Left renal cortex interstitium (tissue), 4 donors: ENCODE data around the gene COL23A1. TPM values are rescaled to one million over a fixed set of nuclear protein-coding genes. Genes with fewer than 3 reads are reported as not detected.

Source experiments
- DNase-seq, 4 donors: peaks; one replicate each; pipeline ENCODE4 v3.0.0-alpha.2; 2013; ENCODE audit warnings: low read depth in 4 of 4, low spot score in 2 of 4, missing footprints in 1 of 4
- polyA plus RNA-seq, 4 donors: library from polyadenylated mRNA; unstranded; fragments of 120-200 nt; gene quantifications; one replicate each; pipeline ENCODE4 v1.2.1, GENCODE V29; 2013; ENCODE audit not compliant: insufficient read length in 4 of 4

Gene COL23A1
- polyA plus RNA-seq, 4 donors: 4.4 to 8.8 (median 8.3) TPM

DNA sequence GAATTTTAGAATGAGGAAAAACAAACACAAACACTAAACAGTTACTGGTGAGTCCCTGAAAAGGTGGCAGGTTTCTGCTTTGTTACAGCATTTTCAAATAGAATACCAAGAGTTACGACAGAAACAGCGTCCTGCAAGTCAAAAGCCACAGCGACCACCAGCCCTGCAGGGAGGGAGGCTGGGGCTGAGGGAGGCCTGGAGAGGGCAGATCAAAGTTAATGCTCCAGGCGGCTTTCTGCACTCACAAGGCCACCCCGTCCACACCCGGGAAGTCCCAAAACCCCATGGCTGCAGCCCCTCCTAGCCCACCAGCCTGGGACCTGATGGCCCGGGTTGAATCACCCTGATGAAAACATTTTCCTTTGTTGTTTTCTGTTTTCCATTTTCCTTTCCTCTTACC, 29.3 kb downstream of the COL23A1 start:
- no peak for DNase-seq

DNA sequence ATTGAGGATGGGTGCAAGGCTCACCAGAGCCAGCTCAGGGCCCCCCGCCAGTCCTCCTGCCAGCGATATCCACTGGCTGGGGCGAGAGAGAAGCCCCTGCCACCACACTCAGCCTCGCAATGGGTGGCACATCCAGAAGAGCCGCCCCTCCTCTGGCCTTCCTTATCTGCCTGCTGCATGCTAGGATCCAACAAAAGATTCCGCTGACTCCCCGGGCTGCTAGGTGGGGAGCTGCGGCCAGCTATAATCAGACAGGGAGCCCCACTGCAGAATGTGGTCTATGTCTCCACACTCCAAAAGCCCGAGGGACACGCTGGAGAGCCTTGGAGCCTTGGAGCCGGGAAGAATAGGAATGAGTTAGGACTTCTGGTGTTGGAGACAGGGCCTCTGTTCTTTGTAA, 32.8 kb downstream of the COL23A1 start:
- DNase-seq: no peak

DNA sequence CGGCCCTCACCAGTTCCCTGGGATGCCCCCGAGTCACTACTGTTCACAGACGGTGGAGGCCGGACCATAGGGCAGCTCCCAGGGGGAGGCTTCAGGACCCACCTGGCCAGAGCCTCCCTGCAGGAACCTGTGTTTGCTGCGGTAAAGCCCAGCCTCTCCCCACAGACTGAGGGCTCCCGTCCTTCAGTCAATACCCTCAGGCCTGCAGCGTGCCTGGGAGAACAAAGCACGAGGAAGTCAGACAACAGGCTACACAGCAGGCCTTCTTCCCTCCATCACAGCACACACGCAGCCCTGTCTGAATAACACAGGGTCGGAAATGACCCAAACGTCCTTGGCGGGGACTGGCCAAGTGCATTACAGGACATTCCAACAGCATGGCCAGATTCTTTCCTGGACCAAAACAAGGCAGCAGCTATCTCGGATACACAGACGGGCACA, 34.4 kb downstream of the COL23A1 start:
- no peak for DNase-seq

DNA sequence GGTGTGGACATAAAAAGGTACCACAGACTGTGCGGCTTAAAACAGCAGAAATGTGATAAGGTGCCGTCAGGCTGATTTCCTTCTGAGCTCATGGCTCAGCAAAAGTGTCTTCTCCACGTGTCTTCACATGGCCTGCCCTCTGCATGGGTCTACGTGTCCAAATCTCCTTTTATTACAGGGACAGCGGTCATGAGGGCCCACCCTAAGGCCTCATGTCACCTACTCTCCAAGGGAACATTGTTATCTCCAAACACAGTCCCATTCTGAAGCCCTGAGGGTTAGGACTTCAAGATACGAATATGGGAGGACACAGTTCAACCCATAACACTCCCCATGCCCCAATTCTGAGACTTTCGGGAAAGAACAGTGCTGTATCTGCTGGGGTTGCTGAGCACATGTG, 35.2 kb downstream of the COL23A1 start:
- DNase-seq: no peak

DNA sequence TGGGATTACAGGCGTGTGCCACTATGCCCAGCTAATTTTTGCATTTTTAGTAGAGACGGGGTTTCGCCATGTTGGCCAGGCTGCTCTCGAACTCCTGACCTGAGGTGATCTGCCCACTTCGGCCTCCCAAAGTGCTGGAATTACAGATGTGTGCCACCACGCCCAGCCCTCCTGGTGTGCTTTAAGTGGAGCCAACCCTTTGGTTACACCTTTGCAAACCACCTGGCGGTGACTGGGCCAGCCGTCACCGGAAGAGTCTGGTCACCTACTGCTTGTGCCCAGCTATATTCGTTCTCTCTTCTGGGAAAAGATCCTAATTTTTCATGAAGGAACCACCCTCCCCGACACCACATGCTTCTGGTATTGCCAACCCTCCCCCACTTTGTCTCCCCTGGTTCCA, 35.9 kb downstream of the COL23A1 start:
- DNase-seq: no peak

DNA sequence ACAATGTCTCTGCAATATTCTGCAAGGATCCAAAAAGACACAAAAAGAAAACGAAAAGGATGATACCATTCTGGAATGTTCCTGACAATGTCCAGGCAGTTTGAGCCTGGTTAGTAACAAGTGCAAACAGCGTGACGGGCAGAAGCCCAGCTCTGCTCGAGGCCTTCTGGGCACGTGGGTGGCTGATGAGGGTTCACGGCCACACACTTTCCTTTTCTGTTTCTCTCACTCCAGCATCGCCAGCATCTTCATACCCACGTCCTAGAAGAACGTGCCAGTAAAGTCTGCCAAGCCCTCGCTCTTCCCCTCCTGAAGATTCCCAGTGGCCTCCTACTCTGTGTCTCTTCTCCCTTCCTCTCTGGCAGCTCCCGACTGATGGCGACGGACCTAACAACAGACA, 36.7 kb downstream of the COL23A1 start:
- no peak for DNase-seq

DNA sequence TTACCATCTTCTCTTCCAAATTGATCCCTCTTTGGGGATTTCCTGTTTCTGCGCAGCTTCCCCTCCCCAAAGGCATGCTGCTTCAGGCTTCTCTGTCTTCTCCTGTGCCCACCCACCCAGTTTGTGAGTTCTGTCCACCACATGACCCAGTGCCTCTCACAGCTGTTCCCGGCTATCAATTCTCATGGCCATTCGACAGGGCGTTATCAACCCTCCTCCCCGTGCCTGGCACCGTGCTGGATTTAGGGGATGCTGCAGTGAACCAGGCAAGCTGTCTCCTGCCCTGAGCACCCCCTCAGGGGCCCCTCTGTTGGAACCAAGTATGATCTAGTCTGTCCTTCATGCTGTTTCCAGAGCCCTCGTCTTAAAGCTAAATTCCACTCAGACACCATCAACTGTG, 38.7 kb downstream of the COL23A1 start:
- DNase-seq: no peak

DNA sequence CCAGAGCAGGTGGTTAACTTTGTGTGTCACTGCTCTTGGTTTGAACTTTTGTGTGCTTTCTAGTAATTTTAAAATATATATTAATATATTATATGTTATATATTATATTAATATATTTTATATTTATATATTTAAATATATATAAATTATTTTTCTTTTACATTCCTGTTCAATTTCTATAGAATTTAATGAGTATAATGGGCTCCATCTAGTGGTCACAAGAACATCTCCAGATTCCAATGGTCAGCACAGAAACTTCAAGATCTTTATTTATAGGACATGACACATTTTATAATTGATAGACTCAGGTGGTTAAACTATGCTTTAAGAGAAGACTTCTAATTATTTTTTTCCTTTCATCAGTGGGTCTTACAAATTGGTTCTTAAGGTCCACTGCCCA, 39.1 kb downstream of the COL23A1 start:
- DNase-seq: no peak

DNA sequence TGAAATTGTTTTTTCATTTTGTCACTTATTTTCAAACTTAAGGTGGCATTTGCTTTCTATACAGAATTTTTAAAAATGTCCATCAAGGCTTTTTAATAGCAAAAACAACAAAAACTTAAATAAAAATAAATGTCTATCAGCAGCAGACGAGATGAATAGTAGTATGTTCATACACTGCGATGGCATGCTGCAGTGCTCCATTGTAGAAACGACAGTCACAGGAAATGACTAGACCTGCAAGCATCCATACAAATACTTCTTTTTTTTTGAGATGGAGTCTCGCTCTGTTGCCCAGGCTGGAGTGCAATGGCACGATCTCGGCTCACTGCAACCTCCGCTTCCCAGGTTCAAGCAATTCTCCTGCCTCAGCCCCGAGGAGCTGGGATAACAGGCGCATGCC, 41.4 kb downstream of the COL23A1 start:
- no peak for DNase-seq

DNA sequence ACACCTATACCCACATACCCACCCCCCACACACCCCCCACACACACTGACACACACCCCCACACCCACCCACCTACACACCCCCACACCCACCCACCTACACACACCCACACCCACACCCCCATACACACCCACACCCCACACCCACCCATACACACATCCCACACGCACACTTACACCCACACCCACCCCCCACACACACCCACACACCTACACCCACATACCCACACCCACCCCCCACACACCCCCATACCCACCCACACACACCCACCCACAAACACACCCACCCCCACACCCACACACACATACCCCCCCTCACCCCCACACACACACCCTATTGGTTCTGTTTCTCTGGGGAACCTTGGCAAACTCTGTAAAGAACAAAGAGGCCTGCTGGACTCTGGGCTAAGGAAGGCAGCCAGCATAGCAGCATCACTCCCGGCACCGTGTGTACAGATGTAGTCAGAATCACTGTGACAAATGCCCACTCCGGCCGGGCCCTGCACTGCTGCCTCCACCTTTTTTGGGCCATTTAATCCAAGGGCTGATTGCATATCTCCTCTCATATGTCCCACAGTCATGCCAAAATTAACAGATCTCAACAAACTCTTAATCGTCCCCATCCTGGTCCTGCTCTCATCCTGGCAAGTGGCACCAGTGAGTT, 42.3 kb downstream of the COL23A1 start:
- no peak for DNase-seq

DNA sequence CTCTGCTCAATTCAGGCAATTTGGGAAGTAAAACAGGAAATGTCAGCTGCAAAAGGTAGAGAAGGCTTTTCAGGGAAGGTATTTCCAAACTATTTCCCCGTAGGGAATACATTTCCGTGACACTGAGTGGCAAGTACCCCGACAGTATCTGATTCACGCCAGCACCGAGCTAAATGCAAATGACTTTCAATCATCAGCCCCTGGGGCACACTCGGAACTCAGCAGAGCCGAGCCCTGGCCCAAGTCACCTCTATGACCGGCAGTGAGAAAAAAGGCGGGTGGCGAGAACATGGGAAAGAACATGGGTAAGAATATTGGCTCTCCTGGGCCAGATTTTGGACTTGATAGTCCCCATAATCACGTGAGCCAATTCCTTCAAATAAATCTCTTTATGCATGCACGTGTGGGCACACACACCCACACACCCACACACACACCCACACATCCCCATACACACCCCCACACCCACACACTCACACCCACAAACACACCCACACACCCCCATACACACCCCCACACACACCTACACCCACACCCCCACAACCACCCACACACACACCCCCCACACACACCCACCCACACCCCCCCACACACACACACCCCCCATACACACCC, 43.0 kb downstream of the COL23A1 start:
- no peak for DNase-seq

DNA sequence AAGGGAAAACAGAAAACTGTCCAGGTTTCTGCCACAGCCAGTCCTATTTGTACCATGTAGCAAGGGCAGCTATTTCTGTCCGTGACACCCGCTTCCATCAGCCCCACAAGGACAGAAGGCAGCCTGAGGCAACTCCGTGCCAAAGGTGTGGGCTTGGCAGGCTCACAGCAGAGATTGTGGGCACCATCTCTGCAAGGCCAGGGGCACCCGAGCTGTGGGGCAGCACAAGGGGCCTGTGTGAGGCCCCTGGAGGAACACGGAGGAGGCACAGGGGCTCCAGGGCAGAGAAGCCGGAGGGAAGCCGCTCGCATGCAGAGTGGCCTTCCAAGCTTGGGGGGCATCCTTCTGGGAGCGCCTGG, 43.5 kb downstream of the COL23A1 start:
- DNase-seq: no peak

DNA sequence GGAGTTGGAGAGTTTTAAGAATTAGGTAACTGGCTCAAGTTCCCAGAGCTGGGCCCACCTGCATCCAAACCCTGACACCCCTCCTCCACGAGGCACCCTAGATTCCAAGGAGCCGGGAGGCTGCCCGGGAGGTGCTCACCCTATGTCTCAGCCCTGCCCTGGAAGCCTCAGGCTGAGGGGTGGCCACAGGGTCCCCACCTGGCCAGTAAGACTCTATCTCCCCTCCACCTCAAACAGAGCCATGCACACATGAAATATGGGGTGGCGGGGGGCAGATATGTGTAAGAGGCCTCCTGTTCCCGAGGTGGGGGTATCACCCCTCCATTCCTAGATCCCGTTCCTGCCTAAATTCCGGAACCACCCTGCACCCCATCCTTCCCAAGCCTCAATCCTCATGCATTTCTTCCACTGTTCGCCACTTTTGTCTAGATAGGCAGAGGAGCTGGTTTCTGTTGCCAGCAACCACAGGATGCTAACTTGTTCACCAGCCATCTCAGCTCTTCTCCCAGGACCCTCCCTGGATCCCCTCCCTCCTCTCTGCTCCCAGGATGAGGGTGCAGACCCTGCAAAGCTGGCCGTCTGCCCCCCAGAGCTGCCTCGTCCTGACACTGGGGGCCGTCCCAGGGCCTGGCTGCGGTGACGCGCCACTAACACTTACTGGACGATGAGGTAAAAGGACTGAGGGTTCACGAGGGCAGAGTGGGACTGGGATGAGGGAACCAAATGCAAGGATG, 44.1 kb downstream of the COL23A1 start:
- DNase-seq: no peak

DNA sequence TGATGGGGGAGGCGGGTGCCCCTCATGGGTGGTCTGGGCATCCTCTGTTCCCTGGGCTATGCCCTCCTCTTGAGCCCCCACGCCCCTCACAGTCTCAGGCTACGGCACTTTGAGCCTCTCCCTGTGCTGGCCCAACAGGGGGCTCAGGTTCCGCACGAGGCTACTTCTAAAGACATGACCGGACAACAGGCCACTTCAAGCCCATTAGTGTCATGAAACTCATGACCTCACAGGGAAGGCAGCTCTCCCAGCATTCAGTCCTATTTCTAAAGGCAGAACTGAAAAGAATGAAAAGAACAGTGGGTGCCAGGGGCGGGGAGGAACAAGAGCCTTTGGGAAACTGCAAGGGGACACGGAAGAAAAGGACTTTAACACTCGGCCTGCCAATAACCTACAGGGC, 45.0 kb downstream of the COL23A1 start:
- DNase-seq: no peak

DNA sequence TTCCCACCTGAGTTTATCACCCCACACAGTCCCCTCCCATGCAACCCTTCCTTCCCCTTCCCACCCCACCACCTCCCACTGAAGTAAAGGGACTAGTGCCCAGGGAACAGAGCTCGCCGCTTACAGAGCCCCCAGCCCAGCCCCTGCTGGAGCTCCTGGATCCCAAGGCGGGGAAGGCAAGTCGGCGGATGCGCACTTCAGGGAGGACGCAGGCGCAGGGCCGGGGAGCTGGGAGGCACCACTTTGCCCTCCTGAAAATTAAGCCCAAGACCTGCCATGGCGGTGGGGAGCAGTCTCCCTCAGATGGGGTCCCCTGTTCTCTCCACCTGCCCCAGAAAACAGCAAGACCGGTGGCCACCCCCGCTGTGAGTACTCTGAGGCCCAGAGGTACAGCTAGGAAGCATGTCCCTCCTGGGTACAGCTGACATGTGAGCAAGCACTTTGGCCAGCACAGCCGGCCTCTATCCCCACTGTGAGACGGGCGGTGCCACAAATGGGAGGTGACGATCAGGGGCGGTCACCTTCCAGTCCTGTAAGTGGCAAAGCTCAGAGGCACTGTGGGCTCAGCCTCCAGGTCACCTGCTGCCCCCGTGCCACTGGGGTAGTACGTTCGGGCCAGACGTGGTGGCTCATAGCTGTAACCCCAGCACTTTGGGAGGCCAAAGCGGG, 45.9 kb downstream of the COL23A1 start:
- no peak for DNase-seq

DNA sequence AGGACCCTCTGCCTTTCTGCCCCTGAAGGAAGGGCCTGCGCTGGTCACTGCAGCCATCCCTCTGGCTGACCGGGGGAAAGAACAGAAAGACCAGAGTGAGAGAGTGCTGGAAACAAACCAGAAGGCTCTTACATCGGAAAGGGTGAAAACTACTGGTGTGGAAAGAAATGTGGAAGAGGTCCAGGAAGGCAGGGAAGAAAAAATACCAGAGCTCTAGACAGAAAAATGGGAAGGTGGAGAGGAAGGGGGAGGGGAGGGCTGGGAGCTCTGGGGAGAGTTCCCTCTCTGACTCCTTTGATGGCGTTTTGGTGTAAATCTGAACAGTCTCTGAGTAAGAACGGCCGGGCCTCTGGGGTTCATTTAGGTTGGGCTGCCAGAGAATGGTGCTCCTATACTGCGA, 47.7 kb downstream of the COL23A1 start:
- peak in 3 of 4 donors; percentile 45 to 67 (median 46) for DNase-seq

DNA sequence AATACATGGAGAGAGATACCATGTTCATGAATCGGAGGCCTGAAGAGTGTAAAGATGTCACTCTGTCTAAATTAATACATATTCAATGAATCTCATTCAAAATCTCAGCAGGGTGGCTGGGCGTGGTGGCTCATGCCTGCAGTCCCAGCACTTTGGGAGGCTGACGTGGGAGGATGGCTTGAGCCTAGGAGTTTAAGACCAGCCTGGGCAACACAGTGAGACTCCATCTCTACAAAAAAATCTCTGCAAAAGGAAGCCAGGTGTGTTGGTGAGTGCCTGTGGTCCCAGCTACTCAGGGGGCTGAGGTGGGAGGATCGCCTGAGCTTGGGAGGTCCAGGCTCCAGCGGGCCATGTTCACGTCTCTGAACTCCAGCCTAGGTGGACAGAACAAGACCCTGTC, 49.7 kb downstream of the COL23A1 start:
- DNase-seq: no peak

DNA sequence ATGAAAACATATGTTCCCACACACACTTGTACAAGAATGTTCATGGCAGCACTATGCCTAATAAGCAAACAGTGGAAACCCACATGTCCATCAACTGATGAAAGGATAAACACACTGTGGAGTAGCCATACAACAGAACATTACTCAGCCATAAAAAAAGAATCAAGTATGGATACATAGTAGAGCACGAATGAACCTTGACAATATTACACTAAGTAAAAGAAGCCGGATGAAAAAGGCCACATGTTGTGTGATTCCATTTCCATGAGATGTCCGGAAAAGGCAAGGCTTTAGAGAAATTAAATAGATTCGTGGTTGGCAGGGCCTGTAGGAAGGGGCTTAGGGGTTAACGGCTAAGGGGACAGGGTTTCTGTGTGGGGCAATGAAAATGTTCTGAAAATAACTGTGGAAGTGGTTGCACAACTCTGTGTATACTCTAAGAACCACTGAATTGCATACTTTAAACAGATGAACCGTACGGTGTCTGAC, 51.4 kb downstream of the COL23A1 start:
- no peak for DNase-seq

DNA sequence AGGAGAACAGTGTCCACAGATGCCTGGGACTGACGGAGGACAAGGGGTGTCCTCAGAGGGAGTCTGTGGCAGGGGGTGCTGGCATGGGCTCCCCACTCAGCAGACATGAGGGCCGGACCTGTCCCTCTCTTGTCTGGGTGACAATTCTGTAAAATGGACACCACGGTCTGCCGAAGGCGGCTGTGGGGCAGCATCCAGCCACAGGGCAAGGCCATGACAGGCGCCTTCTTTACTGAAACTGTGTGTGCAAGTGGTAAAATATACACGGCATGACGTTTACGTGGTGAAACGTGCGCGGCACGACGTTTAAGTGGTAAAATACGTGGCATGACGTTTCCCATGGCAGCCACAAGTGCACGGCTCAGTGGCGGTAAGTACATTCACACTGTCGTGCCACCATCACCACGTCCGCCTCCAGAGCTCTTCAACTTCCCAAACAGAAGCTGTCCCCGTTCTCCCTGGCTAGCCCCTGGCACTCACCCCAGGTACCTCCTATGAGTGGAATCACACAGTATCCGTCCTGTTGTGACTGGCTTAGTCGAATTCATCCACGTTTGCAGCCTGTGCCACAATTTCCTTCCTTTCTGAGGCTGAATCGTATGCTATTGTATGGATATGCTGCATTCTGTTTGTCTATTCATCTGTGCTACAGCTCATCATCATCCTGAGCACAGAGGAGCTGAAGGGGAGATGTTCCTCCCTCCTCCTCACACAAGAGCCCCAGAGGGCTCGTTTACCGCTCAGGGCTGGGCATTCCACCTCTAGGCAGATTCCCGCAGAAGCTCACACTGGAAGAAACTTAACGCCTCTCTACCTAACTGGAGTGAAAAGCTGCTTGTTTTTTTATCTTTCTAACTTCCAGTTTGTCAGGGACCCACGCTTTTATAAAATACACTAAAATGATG, 52.5 kb downstream of the COL23A1 start:
- DNase-seq: no peak
